Esophagus squamous epithelium (tissue), 5 donors: ENCODE results near the gene PFKP. TPM values are rescaled to one million over a fixed set of nuclear protein-coding genes. Genes with fewer than 3 reads are reported as not detected.
"Not testable (repeated sequence)": the region's sequence is repeated elsewhere in the genome, so short reads cannot be mapped to it uniquely, and the experiment has no call there.

ENCODE experiments used
- DNase-seq: peaks from one replicate; lab custom pipeline; 2025; lab: John Stamatoyannopoulos, UW
- H3K27ac ChIP-seq, 4 donors: fragments of 200-600 bp; sonication (generic); one replicate each; pipeline ENCODE4 v1.5.1; 2016 to 2019; ENCODE audit warnings: mild to moderate bottlenecking in 1 of 4
- H3K27me3 ChIP-seq, 4 donors: fragments of 200-600 bp; sonication (generic); 1 replicate in 3 of 4; 2 replicates in 1 of 4; pipeline versions ENCODE4 v1.5.1 to v1.6.0; 2017 to 2021; ENCODE audit warnings: antibody characterized with exemption in 1 of 4
- H3K36me3 ChIP-seq, 3 donors: fragments of 200-600 bp; sonication (generic); one replicate each; pipeline ENCODE4 v1.5.1; 2016 to 2019
- H3K4me1 ChIP-seq, 3 donors: fragments of 200-600 bp; sonication (generic); one replicate each; pipeline ENCODE4 v1.5.1; 2017 to 2019
- H3K4me3 ChIP-seq, 4 donors: fragments of 200-600 bp; sonication (generic); 1 replicate in 3 of 4; 2 replicates in 1 of 4; pipeline ENCODE4 v1.5.1; 2016 to 2019; ENCODE audit warnings: mild to moderate bottlenecking in 2 of 4, moderate library complexity in 1 of 4
- H3K9me3 ChIP-seq, 3 donors: fragments of 200-600 bp; sonication (generic); one replicate each; pipeline ENCODE4 v1.5.1; 2016 to 2019
- POLR2A ChIP-seq, 4 donors: fragments of 450-650 bp; IDR thresholded peaks; one replicate each; pipeline ENCODE4 v1.6.1; 2017; ENCODE audit warnings: antibody characterized with exemption in 4 of 4, mild to moderate bottlenecking in 4 of 4, moderate library complexity in 3 of 4
- WGBS, 2 donors: methylation state at CpG; one replicate each; pipeline ENCODE4 v1.1.5; 2018; 5-methylcytosine and 5-hydroxymethylcytosine counted together
- intact Hi-C: fragments of 100-400 bp; cut with DNase I; formaldehyde crosslinking; loops from one replicate; pipeline ENCODE4 v1.15.0; 2022
- total RNA-seq, 4 donors: library from RNA; depleted of rRNA; stranded (reverse); fragments of >200 nt; gene quantifications; one replicate each; pipeline ENCODE4 v1.1.0, GENCODE V29; 2016
- TF ChIP-seq, protein P1 (sequence below), 6 experiments: fragments of 450-650 bp in 4 of 6; fragments of 200-600 bp in 2 of 6; sonication (generic) in 2 of 6; IDR thresholded peaks; one replicate each; pipeline ENCODE4 v1.5.1; 2016 to 2019; ENCODE audit warnings: antibody characterized with exemption in 6 of 6, mild to moderate bottlenecking in 4 of 6, moderate library complexity in 4 of 6
- donor health status: DM: yes; HTN: yes; CAD: no.

The PFKP gene
- total RNA-seq, 4 donors from 2014 or later, result 69.7 to 94.0 (median 86.4) TPM

DNA sequence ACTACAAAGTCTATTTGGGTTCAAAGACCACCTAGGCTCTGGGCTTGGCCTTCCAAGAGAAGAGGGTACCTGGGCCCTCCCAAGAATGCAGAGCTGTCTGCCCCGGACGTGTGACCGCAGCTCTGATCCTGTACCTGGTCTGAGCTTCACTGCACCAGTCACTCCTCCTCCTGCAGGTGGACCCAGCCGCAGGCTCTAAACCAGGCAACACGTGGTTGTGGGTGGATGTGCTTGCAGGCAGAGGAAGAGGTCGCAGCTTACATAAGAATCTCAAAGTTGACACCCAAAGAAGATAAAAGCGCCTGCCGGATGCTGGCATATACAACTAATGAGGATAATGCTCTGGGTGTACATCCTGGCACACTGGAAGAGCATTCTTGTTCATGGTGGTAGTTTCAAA, 9.4 kb upstream of the PFKP start:
- Histone ChIP-seq H3K27ac (no peak overlapping the region), H3K36me3 (no peaks in the 10 kb centered on the region), H3K4me3 (no peak overlapping the region), H3K9me3 (no peaks in the 10 kb centered on the region), H3K27me3 (no peaks in the 10 kb centered on the region), H3K4me1 (no peaks in the 10 kb centered on the region)
- no peak for DNase-seq
- WGBS, 2 donors, result 84 to 100% methylated on average over 3 to 4 of the region's 8 CpGs
- intact Hi-C loops, result no loop called here
- TF ChIP-seq POLR2A (IDR thresholded peaks at IDR 0.05), result no peak
- TF ChIP-seq, protein P1, sequence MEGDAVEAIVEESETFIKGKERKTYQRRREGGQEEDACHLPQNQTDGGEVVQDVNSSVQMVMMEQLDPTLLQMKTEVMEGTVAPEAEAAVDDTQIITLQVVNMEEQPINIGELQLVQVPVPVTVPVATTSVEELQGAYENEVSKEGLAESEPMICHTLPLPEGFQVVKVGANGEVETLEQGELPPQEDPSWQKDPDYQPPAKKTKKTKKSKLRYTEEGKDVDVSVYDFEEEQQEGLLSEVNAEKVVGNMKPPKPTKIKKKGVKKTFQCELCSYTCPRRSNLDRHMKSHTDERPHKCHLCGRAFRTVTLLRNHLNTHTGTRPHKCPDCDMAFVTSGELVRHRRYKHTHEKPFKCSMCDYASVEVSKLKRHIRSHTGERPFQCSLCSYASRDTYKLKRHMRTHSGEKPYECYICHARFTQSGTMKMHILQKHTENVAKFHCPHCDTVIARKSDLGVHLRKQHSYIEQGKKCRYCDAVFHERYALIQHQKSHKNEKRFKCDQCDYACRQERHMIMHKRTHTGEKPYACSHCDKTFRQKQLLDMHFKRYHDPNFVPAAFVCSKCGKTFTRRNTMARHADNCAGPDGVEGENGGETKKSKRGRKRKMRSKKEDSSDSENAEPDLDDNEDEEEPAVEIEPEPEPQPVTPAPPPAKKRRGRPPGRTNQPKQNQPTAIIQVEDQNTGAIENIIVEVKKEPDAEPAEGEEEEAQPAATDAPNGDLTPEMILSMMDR (IDR thresholded peaks at IDR 0.05), result no peak

DNA sequence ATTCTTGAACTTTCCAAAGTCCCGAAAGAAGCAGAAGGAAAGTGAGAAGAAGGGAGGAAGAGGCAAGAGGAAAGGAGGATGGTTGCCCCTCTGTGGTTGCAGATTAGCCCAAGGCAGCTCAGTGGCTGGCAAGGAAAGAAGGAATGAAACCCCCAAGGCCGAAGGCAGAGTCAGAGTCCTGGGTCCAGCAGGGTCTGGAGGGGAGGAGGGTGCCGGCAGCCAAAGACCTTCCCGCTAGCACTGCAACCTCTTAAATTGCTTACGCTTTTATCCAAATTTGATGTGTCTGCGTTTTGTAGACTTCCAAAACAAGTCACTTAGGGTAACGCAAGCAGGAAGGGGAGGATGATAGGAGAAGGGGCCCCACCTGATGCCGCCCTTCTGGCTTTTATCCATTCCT, 7.4 kb upstream of the PFKP start:
- Histone ChIP-seq H3K27ac (no peak overlapping the region), H3K27me3 (no peaks in the 10 kb centered on the region), H3K4me3 (no peak overlapping the region), H3K36me3 (no peaks in the 10 kb centered on the region), H3K9me3 (no peaks in the 10 kb centered on the region), H3K4me1 (no peaks in the 10 kb centered on the region)
- DNase-seq, result no peak
- 65 to 76% methylated on average over 6 to 8 of the region's 8 CpGs for WGBS, 2 donors
- intact Hi-C loops, result no loop called here
- TF ChIP-seq, protein P1 (IDR thresholded peaks at IDR 0.05), result no peak
- TF ChIP-seq POLR2A (IDR thresholded peaks at IDR 0.05), result no peak

DNA sequence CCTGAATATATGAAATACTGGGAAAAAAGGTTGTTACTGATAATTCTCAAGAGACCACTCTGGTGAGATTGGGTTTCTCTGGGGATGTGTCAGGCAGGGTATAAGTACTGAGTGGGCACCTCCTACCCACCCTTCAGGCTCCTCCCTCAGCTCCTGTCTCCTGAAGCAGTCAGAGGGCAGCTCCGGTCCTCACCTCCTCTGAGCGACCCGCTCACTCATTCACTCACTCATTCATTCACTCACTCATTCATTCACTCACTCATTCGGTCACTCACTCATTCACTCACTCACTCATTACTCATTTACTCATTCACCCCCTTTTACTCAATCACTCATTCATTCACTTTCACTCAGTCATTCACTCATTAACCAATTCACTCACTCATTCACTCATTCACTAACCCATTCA, 6.9 kb upstream of the PFKP start:
- H3K27ac ChIP-seq, result no peak overlapping the region
- no peaks in the 10 kb centered on the region for H3K4me1 ChIP-seq
- intact Hi-C loops, result no loop called here
- no peaks in the 10 kb centered on the region for H3K27me3 ChIP-seq
- no peak overlapping the region for H3K4me3 ChIP-seq
- TF ChIP-seq, protein P1 (IDR thresholded peaks at IDR 0.05), result no peak
- TF ChIP-seq POLR2A (IDR thresholded peaks at IDR 0.05), result no peak
- no peak for DNase-seq
- no peaks in the 10 kb centered on the region for H3K36me3 ChIP-seq
- 75 to 92% methylated on average over 4 of the region's 4 CpGs for WGBS, 2 donors
- H3K9me3 ChIP-seq, result no peaks in the 10 kb centered on the region

DNA sequence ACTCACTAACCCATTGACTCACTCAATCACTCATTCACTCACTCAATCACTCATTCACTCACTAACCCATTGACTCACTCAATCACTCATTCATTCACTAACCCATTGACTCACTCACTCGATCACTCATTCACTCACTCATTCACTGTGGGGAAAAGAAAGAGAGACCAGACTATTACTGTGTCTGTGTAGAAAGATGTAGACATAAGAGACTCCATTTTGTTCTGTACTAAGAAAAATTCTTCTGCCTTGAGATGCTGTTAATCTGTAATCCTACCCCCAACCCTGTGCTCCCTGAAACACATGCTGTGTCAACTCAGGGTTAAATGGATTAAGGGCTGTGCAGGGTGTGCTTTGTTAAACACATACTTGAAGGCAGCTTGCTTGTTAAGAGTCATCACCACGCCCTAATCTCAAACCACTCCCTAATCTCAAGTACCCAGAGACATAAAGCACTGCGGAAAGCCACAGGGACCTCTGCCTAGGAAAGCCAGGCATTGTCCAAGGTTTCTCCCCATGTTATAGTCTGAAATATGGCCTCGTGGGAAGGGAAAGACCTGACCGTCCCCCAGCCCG, 5.9 kb upstream of the PFKP start:
- H3K4me3 ChIP-seq, H3K36me3 ChIP-seq, intact Hi-C loops, H3K9me3 ChIP-seq, H3K27ac ChIP-seq, DNase-seq, H3K4me1 ChIP-seq, H3K27me3 ChIP-seq: not testable (repeated sequence)
- WGBS, 2 donors, result 35 to 100% methylated on average over 1 to 6 of the region's 6 CpGs

DNA sequence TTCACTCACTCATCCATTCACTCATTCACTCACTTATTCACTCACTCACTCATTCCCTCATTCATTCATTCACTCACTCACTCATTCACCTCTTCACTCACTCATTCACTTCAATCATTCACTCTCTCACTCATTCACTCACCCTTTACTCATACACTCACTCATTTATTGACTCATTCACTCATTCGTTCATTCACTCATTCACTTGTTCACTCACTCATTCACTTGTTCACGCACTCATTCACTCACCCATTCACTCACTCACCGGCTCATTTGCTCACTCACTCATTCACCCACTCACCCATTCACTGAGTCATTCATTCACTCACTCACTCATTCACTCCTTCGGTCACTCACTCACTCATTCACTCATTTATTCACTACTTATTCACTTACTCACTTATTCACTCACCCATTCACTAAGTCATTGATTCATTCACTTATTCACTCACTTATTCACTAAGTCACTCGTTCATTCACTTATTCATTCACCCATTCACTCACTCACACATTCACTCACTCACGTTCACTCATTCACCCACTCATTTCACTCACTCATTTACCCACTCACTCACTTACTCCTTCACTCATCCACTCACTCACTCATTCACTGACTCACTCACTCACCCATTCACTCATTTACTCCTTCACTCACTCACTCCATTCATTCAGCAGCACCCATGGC, 4.7 kb upstream of the PFKP start:
- DNase-seq, result no peak
- Histone ChIP-seq H3K36me3 (no peaks in the 10 kb centered on the region), H3K27me3 (peaks cover 0 to 15% (median 0%) of the 10 kb centered on the region in 4 donors), H3K4me1 (peaks cover 8 to 13% (median 9%) of the 10 kb centered on the region in 3 donors), H3K9me3 (no peaks in the 10 kb centered on the region), H3K27ac (no peak overlapping the region), H3K4me3 (no peak overlapping the region)
- no peak for TF ChIP-seq POLR2A (IDR thresholded peaks at IDR 0.05)
- TF ChIP-seq, protein P1 (IDR thresholded peaks at IDR 0.05), result no peak
- WGBS, 2 donors, result 53 to 81% methylated on average over 5 to 6 of the region's 6 CpGs
- intact Hi-C loops, result no loop called here
